GM19238 (cell line): ENCODE results near the gene SAMD4B.

Source experiments
- DNase-seq: peaks from one replicate; pipeline ENCODE4 v3.0.0; 2011; ENCODE audit warnings: low spot score; ENCODE audit not compliant: insufficient read length

SAMD4B gene

GRCh38 chr19:39409208-39410016 lies 67.2 kb downstream of the SAMD4B start:
- DNase-seq: no peak

GRCh38 chr19:39410017-39410830 lies 68.0 kb downstream of the SAMD4B start:
- no peak for DNase-seq

DNA sequence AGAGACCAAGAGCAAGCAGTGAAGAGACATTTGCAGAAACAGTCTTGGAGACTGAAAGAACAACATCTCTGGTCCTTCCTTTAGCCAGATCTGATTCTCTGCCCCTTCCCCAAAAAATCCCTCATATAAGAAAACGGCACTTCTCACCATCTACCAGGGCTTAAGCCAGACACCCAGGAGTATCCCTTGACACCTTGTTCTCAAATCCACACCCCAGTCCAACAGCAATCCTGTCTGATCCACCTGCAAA lies 68.5 kb downstream of the SAMD4B start:
- DNase-seq: no peak

- no peak for DNase-seq
These were observed 69.0 kb downstream of the SAMD4B start for GRCh38 chr19:39411081-39411831.

DNA sequence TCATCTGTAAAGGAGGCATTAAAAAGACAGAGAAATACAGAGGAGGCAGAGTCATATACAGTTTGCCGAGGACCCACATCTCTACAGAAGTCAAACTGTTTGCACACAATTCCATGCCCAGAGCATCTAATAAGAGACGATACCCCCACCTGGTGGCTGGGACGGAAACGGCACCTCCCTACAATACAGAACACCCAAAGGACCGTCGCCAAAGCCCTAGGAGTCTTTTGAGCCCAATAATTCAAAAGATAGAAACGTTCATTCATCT lies 69.5 kb downstream of the SAMD4B start:
- no peak for DNase-seq

DNA sequence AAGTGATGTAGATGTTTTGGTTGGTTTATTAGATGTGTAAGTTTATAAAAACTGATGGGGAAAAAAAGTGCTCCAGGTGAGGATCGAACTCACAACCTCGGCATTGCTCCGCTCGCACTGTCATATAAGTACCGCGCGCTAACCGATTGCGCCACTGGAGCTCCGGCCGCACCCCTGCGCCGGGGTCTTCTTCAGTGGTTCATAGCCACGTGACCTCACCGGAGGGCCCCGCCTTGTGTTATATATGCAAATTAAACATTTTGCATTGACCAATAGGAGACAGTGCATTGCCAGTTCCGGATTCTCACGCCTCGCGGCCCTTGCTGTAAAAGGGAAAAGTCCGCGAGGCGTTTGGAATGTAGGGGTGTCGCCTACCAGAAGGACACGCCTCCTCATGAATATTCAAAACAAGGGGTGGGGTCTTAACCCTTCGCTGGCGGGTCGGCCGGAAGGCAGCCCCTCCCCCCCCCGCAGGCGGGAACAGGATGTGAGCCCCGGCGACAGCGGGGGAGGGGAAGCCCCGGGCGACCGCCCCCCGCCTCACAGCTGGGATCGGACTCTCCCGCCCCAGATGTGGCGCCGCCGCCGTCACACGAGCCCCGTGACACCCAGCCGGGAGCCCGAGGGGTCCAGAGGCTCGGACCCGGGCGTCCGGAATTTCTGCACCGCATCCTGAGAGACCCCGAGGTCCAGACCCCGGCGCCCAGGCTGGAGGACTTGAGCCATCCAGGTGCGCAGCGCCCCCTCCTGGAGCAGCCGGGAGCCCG lies 70.1 kb downstream of the SAMD4B start, which contains the start of gene PLEKHG2:
Gene PLEKHG2 (plus strand): TSS at position 570 of the 767 bp plus-strand sequence. CDS start 1,418 bp downstream, outside the sequence.
- peak; percentile 95 for DNase-seq

DNA sequence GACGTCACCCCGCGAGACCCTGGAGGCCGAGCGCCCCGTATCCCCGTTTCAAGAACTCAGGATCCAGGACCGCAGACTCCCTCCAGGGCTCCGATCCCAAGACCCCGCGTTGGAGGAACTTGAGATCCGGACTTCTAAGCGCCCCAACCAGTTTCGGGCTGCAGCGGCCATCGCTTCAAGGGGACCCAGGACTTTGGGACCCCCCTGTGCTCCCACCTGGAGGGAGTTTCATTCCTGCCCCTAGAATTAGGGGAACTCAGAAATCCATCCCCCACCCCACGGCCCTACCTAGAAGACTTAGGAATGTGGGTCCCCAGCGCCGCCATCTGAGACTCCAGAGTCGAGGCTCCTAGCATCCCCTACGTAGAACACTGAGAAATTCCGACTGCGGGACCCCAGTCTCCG lies 70.6 kb downstream of the SAMD4B start:
- no peak for DNase-seq

- no peak for DNase-seq
These were observed 71.2 kb downstream of the SAMD4B start for GRCh38 chr19:39413272-39413910.

- DNase-seq: no peak
These were observed 71.8 kb downstream of the SAMD4B start for GRCh38 chr19:39413911-39414608.

GRCh38 chr19:39415111-39416046 lies 73.2 kb downstream of the SAMD4B start:
- no peak for DNase-seq

GRCh38 chr19:39416152-39417120 lies 74.2 kb downstream of the SAMD4B start:
- no peak for DNase-seq

DNA sequence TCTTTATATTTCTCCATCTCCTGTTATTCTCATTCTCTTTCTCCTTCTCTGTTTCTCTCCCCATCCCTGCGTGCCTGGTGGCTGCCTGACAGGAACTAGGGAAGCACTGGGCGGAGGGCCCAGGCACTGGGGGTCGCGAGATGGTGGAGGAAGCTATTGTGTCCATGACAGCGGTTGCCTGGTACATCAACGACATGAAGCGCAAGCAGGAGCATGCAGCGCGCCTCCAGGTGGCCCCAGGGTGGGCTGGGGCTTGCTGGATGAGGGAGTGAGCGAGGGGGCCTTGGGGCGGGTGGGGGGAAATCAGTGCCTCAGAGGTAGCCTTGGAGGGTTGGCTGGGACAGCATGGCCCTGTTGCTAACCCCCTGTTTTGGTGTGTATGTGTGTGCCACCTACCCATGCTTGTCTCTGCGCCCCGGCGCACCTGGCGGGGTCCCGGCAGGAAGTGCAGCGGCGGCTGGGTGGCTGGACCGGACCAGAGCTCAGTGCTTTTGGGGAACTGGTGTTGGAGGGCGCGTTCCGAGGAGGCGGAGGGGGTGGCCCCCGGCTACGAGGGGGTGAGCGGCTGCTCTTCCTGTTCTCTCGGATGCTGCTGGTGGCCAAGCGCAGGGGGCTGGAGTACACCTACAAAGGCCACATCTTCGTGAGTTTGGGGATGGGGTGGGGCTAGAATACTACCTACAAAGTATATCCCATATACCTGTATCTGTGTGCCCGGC lies 75.4 kb downstream of the SAMD4B start:
- no peak for DNase-seq

- no peak for DNase-seq
These were observed 76.8 kb downstream of the SAMD4B start for GRCh38 chr19:39419003-39419402.

- DNase-seq: no peak
These were observed 78.5 kb downstream of the SAMD4B start for GRCh38 chr19:39420769-39421168.

DNA sequence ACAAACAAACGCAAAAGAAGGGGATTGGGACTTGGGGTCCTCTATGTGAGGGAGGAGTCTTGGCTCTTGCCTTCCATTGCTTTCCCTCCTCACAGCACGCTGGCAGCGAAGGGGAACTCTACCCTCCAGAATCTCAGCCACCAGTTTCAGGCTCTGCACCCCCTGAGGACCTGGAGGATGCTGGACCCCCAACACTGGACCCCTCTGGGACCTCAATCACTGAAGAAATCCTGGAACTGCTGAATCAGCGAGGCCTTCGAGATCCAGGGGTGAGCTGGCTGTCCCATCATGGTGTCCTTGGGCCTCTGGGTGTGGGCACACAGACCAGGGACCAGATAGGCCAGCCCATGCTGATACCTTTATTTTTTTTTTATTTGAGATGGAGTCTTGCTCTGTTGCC lies 79.8 kb downstream of the SAMD4B start:
- no peak for DNase-seq

GRCh38 chr19:39423258-39424086 lies 81.3 kb downstream of the SAMD4B start:
- DNase-seq: no peak

GRCh38 chr19:39424934-39425333 lies 82.7 kb downstream of the SAMD4B start:
- no peak for DNase-seq
